Liver (tissue), 9 donors: Measurements from ENCODE around the gene ITPKC. TPM values are rescaled to one million over a fixed set of nuclear protein-coding genes. Genes with fewer than 3 reads are reported as not detected.

Experiments used
- DNase-seq: peaks from one replicate; pipeline ENCODE4 v3.0.0-alpha.2; 2017; ENCODE audit warnings: low spot score
- H3K27ac ChIP-seq, 2 donors: one replicate each; pipeline ENCODE4 v1.7.0; 2013; ENCODE audit warnings: inconsistent platforms in 2 of 2, low read length in 2 of 2, control low read depth in 1 of 2, low read depth in 1 of 2, mild to moderate bottlenecking in 1 of 2
- H3K27me3 ChIP-seq, 4 donors: one replicate each; pipeline versions ENCODE4 v1.6.1 to v1.7.0; 2013; ENCODE audit warnings: low read length in 3 of 4, inconsistent platforms in 1 of 4, mild to moderate bottlenecking in 1 of 4, moderate library complexity in 1 of 4; ENCODE audit not compliant: control insufficient read depth in 4 of 4, insufficient read depth in 4 of 4
- H3K36me3 ChIP-seq, 4 donors: one replicate each; pipeline versions ENCODE4 v1.6.1 to v1.7.0; 2013; ENCODE audit warnings: low read length in 3 of 4, mild to moderate bottlenecking in 3 of 4, low read depth in 1 of 4, moderate library complexity in 1 of 4; ENCODE audit not compliant: control insufficient read depth in 4 of 4, insufficient read depth in 3 of 4
- H3K4me1 ChIP-seq, 4 donors: one replicate each; pipeline versions ENCODE4 v1.6.1 to v1.7.0; 2013; ENCODE audit warnings: low read length in 3 of 4, mild to moderate bottlenecking in 3 of 4, moderate library complexity in 1 of 4; ENCODE audit not compliant: control insufficient read depth in 4 of 4, insufficient read depth in 4 of 4
- H3K4me3 ChIP-seq, 3 donors: one replicate each; pipeline versions ENCODE4 v1.6.1 to v1.7.0; 2013; ENCODE audit warnings: low read length in 3 of 3, control low read depth in 1 of 3, low read depth in 1 of 3, mild to moderate bottlenecking in 1 of 3
- H3K9ac ChIP-seq, 2 donors: one replicate each; pipeline ENCODE4 v1.7.0; 2013; ENCODE audit warnings: low read length in 2 of 2, mild to moderate bottlenecking in 2 of 2, moderate library complexity in 2 of 2, control low read depth in 1 of 2, low read depth in 1 of 2
- H3K9me3 ChIP-seq, 4 donors: one replicate each; pipeline versions ENCODE4 v1.6.1 to v1.7.0; 2013; ENCODE audit warnings: low read length in 3 of 4; ENCODE audit not compliant: control insufficient read depth in 4 of 4
- EGR1 ChIP-seq, 2 donors: IDR thresholded peaks; 2 replicates each; pipeline ENCODE4 v1.6.1; 2016 to 2018; ENCODE audit warnings: antibody characterized with exemption in 2 of 2, low read depth in 2 of 2
- FOXA1 ChIP-seq: IDR thresholded peaks from 2 replicates; pipeline ENCODE4 v1.6.1; 2016; ENCODE audit warnings: antibody characterized with exemption
- FOXA2 ChIP-seq: IDR thresholded peaks from 2 replicates; pipeline ENCODE4 v1.6.1; 2016; ENCODE audit warnings: antibody characterized with exemption
- HNF4A ChIP-seq, 2 donors: conservative IDR thresholded peaks; 2 replicates each; pipeline ENCODE4 v1.6.1; 2016; ENCODE audit warnings: antibody characterized with exemption in 2 of 2, mild to moderate bottlenecking in 2 of 2
- HNF4G ChIP-seq: IDR thresholded peaks from 2 replicates; pipeline ENCODE4 v1.6.1; 2016; ENCODE audit warnings: antibody characterized with exemption
- JUND ChIP-seq, 2 donors: IDR thresholded peaks; 2 replicates each; pipeline ENCODE4 v1.6.1; 2016; ENCODE audit warnings: antibody characterized with exemption in 2 of 2
- NR2F2 ChIP-seq: IDR thresholded peaks from 2 replicates; pipeline ENCODE4 v1.6.1; 2016; ENCODE audit warnings: antibody characterized with exemption
- RXRA ChIP-seq, 2 donors: IDR thresholded peaks; 2 replicates each; pipeline ENCODE4 v1.6.1; 2017 to 2018; ENCODE audit warnings: antibody characterized with exemption in 2 of 2, mild to moderate bottlenecking in 1 of 2
- SP1 ChIP-seq: IDR thresholded peaks from 2 replicates; pipeline ENCODE4 v1.6.1; 2018; ENCODE audit warnings: antibody characterized with exemption, mild to moderate bottlenecking
- WGBS: extraction: QIAGEN DNeasy Blood & Tissue Kit; methylation state at CpG from one replicate; pipeline ENCODE4 v1.1.7; 2013; 5-methylcytosine and 5-hydroxymethylcytosine counted together
- polyA plus RNA-seq, 2 donors: library from polyadenylated mRNA; stranded (reverse) in 1 of 2; unstranded in 1 of 2; fragments of 200-250 nt in 1 of 2; fragments of >200 nt in 1 of 2; fragmentation: Nextera tagmentation in 1 of 2; extraction: Ambion mirVana in 1 of 2; gene quantifications; one replicate each; pipeline versions ENCODE4 v1.2.1 to v1.2.3, GENCODE V29; 2013 to 2015
- total RNA-seq, 2 donors: library from RNA; depleted of rRNA; stranded (reverse); fragments of >200 nt; gene quantifications; one replicate each; pipeline ENCODE4 v1.2.3, GENCODE V29; 2014
- TF ChIP-seq, protein P1 (sequence below): IDR thresholded peaks from 2 replicates; pipeline ENCODE4 v1.6.1; 2016; ENCODE audit warnings: antibody characterized with exemption
- TF ChIP-seq, protein P2 (sequence below): IDR thresholded peaks from 2 replicates; pipeline ENCODE4 v1.6.1; 2016; ENCODE audit warnings: antibody characterized with exemption
- TF ChIP-seq, protein P3 (sequence below): IDR thresholded peaks from 2 replicates; pipeline ENCODE4 v1.6.1; 2016; ENCODE audit warnings: antibody characterized with exemption, mild to moderate bottlenecking
- TF ChIP-seq, protein P4 (sequence below): fragments of 150-350 bp; IDR thresholded peaks from 2 replicates; pipeline ENCODE4 v1.5.1; 2017; ENCODE audit warnings: improper control_type of control experiment, low read depth, low read length; ENCODE audit not compliant: missing input control
- donor health status: healthy.
- donor health status: healthy.
- donor health status: healthy.
- donor health status: healthy.
- donor health status: healthy.

ITPKC gene
- total and polyA plus RNA-seq, 4 donors = 4.2 to 12.5 (median 7.7) TPM

DNA sequence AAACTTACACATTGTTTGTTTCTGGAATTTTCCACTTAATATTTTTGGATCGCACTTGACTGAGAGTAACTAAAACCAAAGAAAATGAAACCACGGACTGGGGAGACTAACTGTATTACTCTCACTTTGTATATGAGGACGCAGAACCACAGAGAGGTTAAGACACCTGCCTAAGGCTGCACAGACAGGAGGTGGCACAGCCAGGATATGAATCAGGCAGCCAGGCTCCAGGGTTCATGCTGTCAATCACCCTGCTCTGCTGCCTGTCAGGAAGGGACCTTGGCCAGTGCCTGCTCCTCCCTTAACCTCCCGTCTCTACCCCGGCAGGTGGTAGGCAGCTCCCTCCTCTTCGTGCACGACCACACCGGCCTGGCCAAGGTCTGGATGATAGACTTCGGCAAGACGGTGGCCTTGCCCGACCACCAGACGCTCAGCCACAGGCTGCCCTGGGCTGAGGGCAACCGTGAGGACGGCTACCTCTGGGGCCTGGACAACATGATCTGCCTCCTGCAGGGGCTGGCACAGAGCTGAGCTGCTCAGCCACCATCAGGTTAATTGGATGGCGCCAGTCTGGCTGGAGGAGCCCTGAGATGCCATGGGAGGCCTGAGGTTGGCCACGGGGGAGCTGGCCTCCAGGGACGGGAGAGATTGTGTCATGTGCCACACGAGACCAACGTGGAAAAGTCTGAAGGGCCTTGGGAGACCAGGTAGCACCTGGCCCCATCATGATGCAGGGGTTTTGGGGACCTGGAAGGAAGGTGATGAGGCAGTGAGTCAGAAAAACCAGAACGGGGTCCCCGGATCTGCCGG is 22.3 kb downstream of the ITPKC start:
- H3K27me3 ChIP-seq = no peaks in the 10 kb centered on the region
- no peak for DNase-seq
- no peak overlapping the region for H3K4me3 ChIP-seq
- H3K27ac ChIP-seq = no peak overlapping the region
- no peak overlapping the region for H3K9ac ChIP-seq
- TF ChIP-seq FOXA1 = no peak
- WGBS = 91% methylated on average over 22 of the region's 22 CpGs
- peaks cover 7 to 52% (median 20%) of the 10 kb centered on the region in 4 donors for H3K36me3 ChIP-seq
- H3K9me3 ChIP-seq = no peaks in the 10 kb centered on the region
- peaks cover 0 to 3% (median 1%) of the 10 kb centered on the region in 4 donors for H3K4me1 ChIP-seq

DNA sequence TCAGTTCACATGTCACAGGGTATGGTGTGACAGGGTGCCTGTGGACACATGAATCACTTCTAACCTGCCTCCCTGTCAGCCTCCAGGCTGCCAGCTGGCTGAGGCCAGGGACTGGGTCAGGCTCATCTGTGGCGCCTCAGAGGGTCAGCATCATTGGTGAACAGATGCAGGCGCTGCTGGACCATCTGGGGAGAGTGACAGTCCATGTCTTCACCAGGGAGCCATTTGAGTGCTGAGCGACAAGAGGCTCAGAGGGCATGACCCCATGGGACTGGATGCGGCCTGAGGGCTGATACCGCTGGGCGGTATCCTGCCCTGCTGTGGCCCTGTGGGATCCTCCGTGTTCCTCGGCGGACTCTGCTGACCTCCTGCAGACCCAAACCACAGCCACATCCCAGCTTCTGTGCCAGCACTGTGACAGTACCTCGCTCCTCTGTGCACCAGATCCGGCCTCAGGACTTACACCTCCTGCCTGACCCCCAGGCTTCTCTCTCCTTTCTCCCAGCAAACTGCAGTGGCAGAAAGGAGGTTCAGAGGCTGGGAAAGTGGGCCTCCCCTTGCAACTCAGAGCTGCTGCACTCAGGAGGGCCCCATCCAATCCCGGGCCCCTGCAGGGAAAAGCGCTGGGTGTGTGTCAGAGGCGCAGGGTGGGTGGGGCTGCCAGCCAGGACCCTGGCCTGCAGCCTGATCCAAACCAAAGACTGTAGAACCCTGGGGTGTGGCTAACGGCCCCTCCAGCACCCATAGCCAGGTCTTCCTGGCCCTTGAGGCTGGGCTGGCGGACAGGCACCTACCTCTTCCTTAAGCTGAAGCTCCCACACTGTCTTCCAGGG is 23.2 kb downstream of the ITPKC start:
- H3K27me3 ChIP-seq = no peaks in the 10 kb centered on the region

More for the DNA sequence above, 23.2 kb downstream of the ITPKC start:
- Histone ChIP-seq H3K4me3 (no peak overlapping the region), H3K36me3 (peaks cover 7 to 45% (median 17%) of the 10 kb centered on the region in 4 donors), H3K4me1 (peaks cover 0 to 3% (median 1%) of the 10 kb centered on the region in 4 donors), H3K9ac (no peak overlapping the region), H3K9me3 (no peaks in the 10 kb centered on the region), H3K27ac (no peak overlapping the region)
- WGBS = 84% methylated on average over 16 of the region's 16 CpGs
- DNase-seq = no peak
- TF ChIP-seq NR2F2 (no peak), HNF4A (conservative IDR thresholded peaks at IDR 0.05) (no peak), FOXA2 (no peak), RXRA (IDR thresholded peaks at IDR 0.05) (no peak), FOXA1 (no peak), EGR1 (IDR thresholded peaks at IDR 0.05; ENCODE audit: low read depth in 2 of 2) (no peak), HNF4G (no peak), SP1 (no peak), JUND (IDR thresholded peaks at IDR 0.05) (no peak)
- TF ChIP-seq, protein P1, sequence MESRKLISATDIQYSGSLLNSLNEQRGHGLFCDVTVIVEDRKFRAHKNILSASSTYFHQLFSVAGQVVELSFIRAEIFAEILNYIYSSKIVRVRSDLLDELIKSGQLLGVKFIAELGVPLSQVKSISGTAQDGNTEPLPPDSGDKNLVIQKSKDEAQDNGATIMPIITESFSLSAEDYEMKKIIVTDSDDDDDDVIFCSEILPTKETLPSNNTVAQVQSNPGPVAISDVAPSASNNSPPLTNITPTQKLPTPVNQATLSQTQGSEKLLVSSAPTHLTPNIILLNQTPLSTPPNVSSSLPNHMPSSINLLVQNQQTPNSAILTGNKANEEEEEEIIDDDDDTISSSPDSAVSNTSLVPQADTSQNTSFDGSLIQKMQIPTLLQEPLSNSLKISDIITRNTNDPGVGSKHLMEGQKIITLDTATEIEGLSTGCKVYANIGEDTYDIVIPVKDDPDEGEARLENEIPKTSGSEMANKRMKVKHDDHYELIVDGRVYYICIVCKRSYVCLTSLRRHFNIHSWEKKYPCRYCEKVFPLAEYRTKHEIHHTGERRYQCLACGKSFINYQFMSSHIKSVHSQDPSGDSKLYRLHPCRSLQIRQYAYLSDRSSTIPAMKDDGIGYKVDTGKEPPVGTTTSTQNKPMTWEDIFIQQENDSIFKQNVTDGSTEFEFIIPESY = no peak
- TF ChIP-seq, protein P2, sequence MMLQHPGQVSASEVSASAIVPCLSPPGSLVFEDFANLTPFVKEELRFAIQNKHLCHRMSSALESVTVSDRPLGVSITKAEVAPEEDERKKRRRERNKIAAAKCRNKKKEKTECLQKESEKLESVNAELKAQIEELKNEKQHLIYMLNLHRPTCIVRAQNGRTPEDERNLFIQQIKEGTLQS = no peak
- TF ChIP-seq, protein P3, sequence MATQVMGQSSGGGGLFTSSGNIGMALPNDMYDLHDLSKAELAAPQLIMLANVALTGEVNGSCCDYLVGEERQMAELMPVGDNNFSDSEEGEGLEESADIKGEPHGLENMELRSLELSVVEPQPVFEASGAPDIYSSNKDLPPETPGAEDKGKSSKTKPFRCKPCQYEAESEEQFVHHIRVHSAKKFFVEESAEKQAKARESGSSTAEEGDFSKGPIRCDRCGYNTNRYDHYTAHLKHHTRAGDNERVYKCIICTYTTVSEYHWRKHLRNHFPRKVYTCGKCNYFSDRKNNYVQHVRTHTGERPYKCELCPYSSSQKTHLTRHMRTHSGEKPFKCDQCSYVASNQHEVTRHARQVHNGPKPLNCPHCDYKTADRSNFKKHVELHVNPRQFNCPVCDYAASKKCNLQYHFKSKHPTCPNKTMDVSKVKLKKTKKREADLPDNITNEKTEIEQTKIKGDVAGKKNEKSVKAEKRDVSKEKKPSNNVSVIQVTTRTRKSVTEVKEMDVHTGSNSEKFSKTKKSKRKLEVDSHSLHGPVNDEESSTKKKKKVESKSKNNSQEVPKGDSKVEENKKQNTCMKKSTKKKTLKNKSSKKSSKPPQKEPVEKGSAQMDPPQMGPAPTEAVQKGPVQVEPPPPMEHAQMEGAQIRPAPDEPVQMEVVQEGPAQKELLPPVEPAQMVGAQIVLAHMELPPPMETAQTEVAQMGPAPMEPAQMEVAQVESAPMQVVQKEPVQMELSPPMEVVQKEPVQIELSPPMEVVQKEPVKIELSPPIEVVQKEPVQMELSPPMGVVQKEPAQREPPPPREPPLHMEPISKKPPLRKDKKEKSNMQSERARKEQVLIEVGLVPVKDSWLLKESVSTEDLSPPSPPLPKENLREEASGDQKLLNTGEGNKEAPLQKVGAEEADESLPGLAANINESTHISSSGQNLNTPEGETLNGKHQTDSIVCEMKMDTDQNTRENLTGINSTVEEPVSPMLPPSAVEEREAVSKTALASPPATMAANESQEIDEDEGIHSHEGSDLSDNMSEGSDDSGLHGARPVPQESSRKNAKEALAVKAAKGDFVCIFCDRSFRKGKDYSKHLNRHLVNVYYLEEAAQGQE = no peak
- TF ChIP-seq, protein P4, sequence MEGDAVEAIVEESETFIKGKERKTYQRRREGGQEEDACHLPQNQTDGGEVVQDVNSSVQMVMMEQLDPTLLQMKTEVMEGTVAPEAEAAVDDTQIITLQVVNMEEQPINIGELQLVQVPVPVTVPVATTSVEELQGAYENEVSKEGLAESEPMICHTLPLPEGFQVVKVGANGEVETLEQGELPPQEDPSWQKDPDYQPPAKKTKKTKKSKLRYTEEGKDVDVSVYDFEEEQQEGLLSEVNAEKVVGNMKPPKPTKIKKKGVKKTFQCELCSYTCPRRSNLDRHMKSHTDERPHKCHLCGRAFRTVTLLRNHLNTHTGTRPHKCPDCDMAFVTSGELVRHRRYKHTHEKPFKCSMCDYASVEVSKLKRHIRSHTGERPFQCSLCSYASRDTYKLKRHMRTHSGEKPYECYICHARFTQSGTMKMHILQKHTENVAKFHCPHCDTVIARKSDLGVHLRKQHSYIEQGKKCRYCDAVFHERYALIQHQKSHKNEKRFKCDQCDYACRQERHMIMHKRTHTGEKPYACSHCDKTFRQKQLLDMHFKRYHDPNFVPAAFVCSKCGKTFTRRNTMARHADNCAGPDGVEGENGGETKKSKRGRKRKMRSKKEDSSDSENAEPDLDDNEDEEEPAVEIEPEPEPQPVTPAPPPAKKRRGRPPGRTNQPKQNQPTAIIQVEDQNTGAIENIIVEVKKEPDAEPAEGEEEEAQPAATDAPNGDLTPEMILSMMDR = no peak
